Measurements from ENCODE around the gene PDZD4.
A peak's percentile ranks its signal among the peaks of the same experiment; 100 is the strongest.

PDZD4 gene

DNA sequence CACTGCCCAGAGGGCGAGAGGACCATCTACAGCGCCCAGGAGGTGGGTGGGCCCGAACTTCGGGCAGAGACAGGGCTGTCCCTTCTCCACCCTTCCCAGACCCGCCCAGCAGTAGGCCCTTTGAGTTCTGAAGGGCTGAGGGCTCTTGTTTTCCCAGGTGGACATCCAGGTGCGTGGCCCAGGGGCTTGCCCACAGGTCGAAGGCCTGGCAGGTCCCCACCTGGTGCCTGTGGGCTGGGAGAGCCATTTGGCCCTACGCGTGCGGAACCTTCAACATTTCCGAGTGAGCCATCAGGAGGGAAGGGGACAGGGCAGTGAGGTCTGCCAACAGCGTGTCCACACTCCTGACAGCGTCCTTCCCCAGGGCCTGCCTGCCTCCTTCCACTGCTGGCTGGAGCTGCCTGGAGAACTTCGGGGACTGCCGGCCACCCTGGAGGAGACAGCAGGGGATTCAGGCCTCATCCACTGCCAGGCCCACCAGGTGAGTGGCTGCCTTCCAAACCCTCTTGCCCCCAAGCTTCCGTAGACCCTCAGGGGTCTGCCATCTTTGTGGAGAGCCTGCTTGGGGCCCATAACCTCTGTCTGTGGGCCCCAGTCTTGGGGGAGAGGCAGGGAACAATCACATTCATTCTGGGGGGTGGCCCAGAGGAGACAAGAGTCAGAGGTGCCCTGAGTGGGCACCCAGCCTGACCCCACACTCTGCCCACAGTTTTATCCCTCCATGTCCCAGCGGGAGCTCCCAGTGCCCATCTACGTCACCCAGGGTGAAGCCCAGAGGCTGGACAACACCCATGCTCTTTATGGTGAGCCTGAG, 59.5 kb downstream of the PDZD4 start:
- DNase-seq (ENCODE audit: low spot score): no peak

DNA sequence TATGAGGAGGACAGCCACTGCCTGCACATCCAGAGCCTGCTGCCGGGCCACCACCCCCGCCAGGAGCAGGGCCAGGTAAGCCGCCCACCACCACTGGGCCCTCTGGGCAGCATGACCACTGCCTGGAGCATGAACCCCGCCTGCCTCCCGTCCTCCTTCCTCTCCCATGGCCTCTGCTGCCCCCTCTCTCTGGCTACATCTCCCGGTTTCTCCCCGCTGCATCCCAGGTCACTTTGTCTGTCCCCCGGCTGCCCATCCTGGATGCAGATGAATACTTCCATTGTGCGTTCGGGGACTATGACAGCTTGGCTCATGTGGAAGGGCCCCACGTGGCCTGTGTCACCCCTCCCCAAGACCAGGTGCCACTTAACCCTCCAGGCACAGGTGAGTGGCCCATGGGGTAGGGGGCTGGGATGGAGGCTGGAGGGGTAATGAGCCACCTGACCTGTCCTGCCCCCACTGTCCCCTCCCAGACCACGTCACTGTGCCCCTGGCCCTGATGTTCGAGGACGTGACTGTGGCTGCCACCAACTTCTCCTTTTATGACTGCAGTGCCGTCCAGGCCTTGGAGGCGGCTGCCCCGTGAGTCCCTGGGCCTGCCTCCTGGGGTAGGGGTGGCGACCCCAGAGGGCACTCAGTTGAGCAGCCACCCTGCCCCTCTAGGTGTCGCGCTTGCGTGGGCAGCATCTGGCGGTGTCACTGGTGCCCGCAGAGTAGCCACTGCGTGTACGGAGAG, 60.3 kb downstream of the PDZD4 start:
- no peak for DNase-seq (ENCODE audit: low spot score)

DNA sequence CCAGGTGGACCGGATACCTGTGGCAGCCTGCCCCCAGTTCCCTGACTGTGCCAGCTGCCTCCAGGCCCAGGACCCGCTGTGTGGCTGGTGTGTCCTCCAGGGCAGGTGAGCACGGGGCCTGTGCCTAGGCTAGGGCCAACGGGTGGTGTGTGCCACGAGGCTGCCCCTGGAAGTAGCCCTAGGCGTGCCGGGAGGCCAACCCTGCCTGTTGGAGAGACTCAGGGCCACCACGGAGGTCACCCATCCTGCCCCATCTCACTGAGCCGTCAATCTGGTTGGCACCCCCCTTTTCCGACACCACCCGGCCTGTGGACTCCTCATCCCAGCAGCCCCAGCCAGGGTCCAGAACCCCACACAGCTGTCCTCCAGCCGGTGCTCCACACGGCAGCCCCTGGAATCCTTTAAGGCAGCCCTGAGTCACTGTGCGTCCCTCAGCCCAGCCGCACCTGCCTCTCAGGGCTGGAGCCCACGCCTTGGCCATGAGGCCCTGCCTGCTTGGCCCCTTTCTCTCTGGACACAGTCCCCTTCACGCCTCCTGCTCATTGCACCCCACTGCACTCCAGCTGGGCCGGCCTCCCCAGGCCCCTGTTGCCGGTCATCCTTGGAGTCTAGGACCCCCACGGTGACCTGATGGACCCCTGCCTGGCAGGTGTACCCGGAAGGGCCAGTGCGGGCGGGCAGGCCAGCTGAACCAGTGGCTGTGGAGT, 61.0 kb downstream of the PDZD4 start:
- no peak for DNase-seq (ENCODE audit: low spot score)

DNA sequence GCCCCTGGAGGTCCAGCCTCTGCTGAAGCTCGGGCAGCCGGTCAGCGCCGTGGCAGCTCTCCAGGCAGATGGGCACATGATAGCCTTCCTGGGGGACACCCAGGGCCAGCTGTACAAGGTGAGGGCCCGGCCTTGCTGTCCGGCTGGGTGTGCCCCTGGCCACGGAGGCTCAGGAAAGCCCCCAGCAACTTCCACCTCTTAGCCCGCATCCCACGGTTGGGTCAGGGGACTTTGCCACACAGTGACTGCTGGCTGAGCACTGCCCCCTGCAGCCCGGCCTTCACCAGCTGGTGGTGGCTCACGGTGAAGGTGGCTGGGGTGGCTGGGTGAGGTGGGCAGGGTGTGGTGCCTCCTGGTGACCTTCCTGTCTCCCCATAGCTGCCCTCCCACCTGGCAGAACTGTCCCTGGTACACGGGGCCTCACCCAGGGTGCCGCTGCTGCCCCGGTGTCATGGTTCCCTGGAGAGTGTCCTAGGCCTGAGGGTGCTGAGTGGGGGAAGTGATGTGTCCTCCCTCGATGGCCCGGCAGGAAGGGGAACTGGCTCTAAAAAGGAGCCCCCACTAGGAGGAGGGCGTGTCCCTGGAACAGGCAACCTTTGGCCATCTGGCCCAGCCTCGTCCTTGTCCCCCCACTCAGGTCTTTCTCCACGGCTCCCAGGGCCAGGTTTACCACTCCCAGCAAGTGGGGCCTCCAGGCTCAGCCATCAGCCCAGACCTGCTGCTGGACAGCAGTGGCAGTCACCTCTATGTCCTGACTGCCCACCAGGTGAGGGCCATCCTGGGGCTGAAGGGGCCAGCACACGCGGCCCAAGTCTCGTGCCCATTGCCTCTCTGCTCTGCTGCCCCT, 61.8 kb downstream of the PDZD4 start:
- no peak for DNase-seq (ENCODE audit: low spot score)

DNA sequence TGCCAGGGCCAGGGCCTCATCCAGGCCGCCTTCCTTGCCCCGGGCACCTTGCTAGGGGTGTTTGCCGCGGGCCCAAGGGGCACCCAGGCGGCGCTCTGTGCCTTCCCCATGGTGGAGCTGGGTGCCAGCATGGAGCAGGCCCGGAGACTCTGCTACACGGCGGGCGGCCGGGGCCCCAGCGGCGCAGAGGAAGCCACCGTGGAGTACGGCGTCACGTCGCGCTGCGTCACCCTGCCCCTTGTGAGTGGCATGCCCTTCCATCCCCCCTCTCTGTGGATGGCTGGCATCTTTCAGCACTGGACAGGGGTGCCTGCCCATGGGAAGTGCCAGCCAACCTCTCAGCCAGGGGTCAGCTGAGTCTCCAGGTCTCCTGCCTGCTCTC, 62.7 kb downstream of the PDZD4 start:
- DNase-seq (ENCODE audit: low spot score): no peak

DNA sequence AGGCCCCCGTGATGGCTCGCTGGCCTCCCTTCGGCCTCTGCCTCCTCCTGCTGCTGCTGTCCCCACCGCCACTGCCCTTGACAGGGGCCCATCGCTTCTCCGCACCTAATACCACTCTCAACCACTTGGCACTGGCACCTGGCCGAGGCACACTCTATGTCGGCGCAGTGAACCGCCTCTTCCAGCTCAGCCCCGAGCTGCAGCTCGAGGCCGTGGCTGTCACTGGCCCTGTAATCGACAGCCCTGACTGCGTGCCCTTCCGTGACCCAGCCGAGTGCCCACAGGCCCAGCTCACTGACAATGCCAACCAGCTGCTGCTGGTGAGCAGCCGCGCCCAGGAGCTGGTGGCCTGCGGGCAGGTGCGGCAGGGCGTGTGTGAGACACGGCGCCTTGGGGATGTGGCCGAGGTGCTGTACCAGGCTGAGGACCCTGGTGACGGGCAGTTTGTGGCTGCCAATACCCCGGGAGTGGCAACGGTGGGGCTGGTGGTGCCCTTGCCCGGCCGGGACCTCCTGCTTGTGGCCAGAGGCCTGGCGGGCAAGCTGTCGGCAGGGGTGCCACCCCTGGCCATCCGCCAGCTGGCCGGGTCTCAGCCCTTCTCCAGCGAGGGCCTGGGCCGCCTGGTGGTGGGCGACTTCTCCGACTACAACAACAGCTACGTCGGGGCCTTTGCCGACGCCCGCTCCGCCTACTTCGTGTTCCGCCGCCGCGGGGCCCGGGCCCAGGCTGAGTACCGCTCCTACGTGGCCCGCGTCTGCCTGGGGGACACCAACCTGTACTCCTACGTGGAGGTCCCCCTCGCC, 63.3 kb downstream of the PDZD4 start:
- DNase-seq (ENCODE audit: low spot score): no peak

DNA sequence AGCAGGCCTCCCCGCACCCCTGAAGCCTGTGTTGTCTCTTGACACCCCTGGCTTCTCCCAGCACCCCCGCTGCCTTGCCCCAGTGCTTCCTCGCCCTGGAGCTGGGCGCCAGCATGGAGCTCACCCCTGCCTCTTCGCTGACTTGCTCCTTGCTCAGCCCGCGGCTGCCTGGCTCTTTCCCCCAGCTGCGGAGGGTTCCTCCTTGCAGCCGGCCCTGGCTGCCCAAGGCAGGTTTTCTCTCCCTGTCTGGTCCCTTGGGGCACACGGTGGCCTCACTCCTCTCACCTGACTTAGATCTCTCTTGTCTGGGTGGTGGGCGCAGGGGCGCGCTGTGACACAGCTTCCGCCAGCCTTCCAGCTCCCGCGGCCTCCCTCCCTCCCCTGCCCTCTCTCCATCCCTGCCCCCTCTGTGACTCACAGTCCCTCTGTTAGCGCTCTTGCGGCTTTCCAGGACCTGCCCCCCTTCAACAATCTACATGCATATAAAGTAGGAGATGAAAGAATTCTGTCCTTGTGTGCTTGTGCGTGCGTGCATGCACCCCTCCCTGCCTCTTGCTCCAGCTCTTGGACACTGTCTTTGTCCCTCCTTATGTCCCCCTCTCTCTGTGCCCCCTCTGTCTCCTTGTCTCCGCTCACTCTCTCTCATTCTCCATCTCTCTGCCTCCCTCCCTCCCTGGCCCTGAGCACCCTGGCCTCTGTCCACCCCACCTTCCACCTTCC, 64.1 kb downstream of the PDZD4 start:
- DNase-seq (ENCODE audit: low spot score): peak; percentile 13

DNA sequence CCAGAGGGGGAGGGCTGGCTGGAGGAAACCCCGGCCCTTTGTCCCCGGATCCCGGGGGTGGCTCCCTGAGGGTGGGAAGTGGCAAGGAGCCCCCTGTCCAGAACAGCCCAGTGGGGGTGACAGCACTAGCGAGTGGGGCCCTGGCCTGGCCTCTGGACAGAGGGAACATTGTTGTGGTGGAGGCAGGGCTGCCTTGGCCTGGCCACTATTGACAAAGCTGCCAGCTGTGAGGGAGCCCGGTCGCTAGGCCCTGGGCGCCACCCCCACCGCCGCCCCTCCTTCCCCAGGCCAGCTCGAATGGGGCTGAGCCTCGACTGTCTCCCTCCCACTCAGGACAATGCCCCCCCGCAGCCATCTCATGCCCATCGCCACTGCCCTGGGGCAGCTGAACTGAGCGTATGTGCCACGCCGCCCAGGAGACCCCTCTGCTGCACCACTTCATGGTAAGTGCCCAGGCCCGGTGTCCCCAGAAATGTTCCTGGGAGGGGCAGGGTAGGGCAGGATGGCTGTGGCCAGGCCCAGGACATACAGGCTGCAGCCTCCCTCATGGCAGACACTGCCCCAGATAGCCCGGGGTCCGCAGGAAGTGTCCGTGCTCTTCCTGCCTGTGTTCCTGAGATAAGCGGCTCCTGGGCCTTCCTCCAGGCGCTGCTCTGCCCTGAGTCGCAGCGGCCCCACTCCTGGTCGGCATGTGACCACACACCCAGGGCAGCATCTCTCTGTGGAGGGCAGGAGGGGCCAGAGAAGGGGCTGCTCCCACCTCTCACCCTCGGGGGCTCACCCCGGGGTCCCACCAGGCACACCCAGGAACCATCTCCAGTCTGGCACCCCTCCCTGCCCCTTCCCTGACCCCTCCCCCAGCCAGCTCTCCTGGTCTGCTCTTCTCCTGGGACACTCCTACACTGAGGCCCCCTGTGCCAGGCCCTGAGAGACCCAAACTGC, 64.9 kb downstream of the PDZD4 start:
- no peak for DNase-seq (ENCODE audit: low spot score)

DNA sequence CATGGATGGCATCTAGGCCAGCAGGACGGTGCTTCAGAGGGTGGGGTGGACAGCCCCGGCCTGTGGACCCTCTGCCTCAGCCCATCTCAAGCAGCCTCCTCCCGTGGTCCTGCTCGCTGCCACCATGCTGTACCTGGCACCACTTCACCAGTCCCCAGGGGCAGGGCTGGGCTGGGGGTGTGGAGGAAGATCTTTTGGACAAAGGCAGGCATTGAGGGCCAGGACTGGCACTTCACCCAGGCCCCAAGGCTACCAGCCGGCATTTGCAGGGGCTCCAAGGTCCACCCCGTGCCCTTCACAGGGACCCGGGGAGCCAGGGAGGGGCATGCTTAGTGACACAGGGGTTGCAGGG, 65.6 kb downstream of the PDZD4 start:
- no peak for DNase-seq (ENCODE audit: low spot score)

DNA sequence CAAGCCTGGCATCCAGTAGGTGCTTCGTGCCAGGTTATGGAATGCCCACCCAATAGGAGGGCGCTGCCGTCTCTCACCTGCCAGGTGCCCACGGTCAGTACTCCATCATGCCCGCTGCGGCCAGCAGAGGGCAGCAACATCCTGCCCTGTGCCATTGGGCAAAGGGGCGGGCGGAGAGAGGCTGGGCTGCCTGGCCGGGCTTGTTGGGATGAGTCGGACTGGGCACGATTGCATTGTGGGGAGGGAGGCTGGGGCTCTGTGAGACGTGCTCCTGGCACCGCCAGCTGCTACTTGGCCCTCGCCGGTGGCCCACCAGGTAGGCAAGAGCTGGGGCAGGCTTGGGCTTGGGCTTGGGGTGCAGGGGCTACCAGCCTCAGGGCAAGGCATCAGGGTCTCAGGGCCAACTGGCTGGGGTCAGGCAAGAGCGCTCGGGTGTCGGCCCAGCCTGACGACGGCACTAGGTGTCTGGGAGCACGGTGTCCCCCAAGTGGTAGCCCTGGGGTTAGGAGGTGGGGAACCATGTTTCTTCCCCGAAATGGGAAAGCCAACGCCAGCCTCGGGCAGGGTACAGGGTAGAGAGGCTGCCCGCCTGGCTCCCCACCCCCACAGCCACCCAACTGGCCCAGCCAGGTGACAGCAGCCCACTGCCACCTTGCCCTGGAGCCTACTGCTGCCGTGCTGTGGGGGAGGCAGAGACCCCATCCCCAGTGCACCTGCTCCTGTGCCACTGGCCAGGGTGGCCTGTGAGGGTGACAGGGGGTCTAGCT, 66.2 kb downstream of the PDZD4 start, which contains the start of gene PLXNB3:
TSS of gene PLXNB3 (plus strand) at position 261 of the 767 bp plus-strand sequence. CDS start 1,287 bp downstream, outside the sequence.
- DNase-seq (ENCODE audit: low spot score): peak; percentile 73

DNA sequence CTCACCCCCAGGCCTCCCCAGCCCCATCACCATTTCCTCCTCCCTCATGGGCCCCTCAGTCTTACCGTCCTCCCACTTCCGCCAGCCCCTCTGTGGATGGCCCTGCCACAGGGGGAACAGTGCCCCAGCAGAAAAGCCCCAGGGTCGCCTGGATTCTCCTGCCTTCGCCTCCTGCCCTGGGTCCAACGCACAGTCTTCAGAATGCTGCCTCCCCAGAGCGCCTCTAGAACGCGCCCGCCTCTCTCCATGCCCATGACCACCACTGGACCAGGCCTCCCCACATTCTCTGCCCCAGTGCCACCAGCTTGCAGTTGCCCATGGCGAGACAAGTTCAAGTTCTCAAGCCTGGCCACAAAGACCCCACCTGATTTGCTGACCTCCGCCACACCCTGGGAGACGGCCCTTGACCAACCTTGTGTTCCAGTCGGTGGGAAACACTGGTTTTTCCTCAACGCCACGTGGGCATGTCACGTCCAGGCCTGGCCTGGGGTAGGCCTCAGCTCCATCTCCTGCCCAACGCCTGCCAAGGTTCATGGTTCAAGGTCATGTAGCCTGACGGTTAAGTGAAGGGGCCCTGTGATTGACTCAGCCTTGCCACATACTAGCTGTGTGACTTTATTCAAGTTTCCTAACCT, 66.9 kb downstream of the PDZD4 start:
- DNase-seq (ENCODE audit: low spot score): no peak

DNA sequence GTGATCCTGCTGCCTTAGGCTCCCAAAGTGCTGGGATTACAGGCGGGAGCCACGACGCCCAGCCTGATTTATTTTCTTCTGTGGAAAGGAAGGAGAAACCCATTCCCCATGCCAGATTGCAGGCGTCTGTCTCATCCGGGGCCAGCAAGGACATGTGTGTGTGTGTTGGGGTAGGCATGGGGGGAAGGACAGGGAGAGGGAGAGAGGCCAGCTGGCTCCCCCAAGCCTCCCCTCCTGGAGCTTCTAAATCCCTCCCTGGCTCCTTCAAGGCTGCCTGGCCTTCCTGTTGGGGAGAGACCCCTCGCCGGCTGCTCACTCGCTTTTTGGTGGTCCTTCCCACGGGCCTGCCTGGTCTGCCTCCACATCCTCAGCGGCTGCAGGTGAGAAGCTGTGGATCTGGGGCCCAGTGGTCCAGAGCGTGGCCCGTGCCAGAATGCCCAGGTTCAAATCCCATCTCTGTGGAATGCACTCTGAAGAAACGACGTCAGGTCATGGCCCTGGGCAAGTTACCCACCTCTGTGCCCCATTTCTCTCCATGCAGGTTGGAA, 67.6 kb downstream of the PDZD4 start:
- DNase-seq (ENCODE audit: low spot score): no peak

DNA sequence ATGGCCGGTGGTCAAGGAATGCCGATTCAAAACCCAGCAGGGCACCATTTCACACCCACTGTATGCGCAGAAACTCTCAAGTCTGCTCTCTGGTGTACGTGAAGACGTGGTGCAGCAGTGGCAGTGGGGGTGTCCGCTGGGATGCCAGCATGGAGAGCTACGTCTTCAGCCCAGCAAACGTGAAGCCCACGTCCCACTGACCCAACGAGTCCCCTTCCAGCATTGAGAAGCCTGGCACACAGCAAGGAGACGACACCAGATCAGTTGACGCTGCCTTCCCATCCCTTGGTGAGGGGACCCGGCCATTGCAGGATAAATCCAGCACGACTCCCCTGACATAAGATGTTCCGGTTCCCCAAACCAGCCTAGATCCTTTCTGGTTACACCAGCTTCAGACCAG, 68.5 kb downstream of the PDZD4 start:
- DNase-seq (ENCODE audit: low spot score): no peak

DNA sequence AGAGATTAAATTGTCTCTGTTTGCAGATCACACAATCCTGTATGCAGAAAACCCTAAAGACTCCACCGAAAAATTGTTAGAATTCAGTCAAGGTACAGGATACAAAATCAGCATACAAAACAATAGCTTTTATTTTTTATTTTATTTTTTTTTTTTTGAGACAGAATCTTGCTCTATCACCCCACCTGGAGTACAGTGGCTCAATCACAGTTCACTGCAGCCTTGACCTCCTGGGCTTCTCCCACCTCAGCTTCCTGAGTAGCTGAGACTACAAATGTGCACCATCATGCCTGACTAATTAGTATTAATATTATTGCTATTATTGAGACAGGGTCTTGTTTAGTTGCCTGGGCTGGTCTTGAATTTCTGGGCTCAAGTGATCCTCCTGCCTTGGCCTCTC, 75.2 kb downstream of the PDZD4 start:
- DNase-seq (ENCODE audit: low spot score): no peak
